ENCODE data around the gene CKS2. TPM values are rescaled to one million over a fixed set of nuclear protein-coding genes. Genes with fewer than 3 reads are reported as not detected.

CKS2 gene
- polyA plus RNA-seq, 4 donors: 79.1 to 108 (median 84.9) TPM

GRCh38 chr9:89363921-89364665 is 53.1 kb downstream of the CKS2 start:
- no peak for DNase-seq (ENCODE audit: low read depth in 4 of 4, low spot score in 3 of 4)

- no peak for DNase-seq (ENCODE audit: low read depth in 4 of 4, low spot score in 3 of 4)
Measured at GRCh38 chr9:89364666-89365531, 53.9 kb downstream of the CKS2 start.

GRCh38 chr9:89365532-89365912 is 54.5 kb downstream of the CKS2 start:
- DNase-seq (ENCODE audit: low read depth in 4 of 4, low spot score in 3 of 4): no peak

Other genes starting within 250 kb of the CKS2 start
- gene SHC3, start 132.4 kb upstream of the CKS2 start, polyA plus RNA-seq (ENCODE audit: insufficient read length in 4 of 4): 1 to 10 TPM; 1.2 to 3.3 (median 2.6) TPM
- 10 to 100 TPM; 57.3 to 89.8 (median 71.3) TPM for gene SECISBP2, start 7.3 kb downstream of the CKS2 start, polyA plus RNA-seq (ENCODE audit: insufficient read length in 4 of 4)
- gene SEMA4D, start 186.9 kb downstream of the CKS2 start, polyA plus RNA-seq (ENCODE audit: insufficient read length in 4 of 4): 10 to 100 TPM; 13.5 to 61.3 (median 45.4) TPM

Data from left renal pelvis (tissue), 4 donors.